K562 treated with DMSO at 1 percent for 12 hours (cell line): ENCODE measurements around the gene ALDH1L2. TPM values are rescaled to one million over a fixed set of nuclear protein-coding genes. Genes with fewer than 3 reads are reported as not detected.

ENCODE experiments used
- total RNA-seq: library from RNA; unstranded; fragments of 300-600 nt; gene quantifications from 2 replicates; pipeline ENCODE4 v1.2.3, GENCODE V29; 2022; ENCODE audit not compliant: insufficient read depth

ALDH1L2 gene
- 3.5 and 19.1 TPM in 2 replicates for total RNA-seq

DNA sequence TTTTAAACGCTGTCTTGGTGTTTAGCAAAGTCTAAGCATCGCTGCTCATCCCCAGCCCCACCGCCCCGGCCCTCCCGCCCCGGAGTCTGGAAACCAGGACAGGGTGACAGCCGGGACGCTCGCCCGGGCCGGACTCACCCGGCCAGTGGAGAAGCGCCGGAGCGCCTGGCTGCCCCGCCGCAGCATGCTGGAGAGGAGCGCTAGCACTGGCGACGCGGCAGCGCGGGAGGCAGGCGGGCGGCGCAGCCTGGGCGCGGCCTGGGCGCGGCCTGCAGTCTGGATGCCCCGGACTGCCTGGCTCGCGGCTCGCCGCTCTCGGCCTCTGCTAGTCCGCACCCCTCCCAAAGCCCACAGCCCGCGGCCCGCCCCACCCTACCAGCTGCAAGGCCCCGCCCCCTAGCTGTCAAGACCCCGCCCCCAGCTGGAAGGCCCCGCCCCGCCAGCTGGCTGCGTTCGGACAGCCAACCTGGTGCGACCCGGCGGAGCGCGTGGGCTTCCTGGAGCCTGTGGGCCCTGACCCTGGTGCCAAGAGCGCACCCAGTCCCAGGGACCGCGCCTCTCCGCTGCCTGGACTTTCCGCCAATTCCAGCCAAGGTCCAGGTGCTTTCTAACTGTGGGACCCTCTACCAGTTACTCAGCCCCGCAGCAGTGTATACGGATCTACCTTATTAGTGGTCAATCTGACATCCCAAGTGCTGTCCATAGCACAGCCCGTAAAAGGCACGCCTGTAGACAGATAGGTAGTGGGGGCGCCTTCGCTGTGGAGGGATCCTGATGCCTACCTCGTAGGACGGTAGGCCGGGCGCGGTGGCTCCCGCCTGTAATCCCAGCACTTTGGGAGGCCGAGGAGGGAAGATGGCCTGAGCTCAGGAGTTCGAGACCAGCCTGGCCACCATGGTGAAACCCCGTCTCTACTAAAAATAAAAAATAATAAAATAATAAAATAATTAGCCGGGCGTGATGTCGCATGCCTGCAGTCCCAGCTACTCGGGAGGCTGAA is at the start of gene ALDH1L2:
Gene ALDH1L2 (minus strand): TSS at position 208 of the 1,000 bp plus-strand sequence. CDS start 22 bp downstream, at position 186.

GRCh38 chr12:105107494-105108371 is 23.5 kb upstream of the ALDH1L2 start, which contains the start of gene WASHC4:
WASHC4 (plus strand) TSS chr12:105107731; CDS start chr12:105107801, 70 bp downstream.

GRCh38 chr12:104986022-104986941 is 98.0 kb downstream of the ALDH1L2 start, which contains the start of gene NOPCHAP1:
NOPCHAP1 (plus strand) TSS chr12:104986316; CDS start chr12:104986353, 37 bp downstream.

Other genes with a start within 250 kb of the ALDH1L2 start
- 0.17 and 10.6 TPM in 2 replicates for gene SLC41A2, start 126.2 kb downstream of the ALDH1L2 start, total RNA-seq
- gene NOPCHAP1, start 98.1 kb downstream of the ALDH1L2 start, total RNA-seq = 5.4 and 10.5 TPM in 2 replicates
- gene WASHC4, start 23.3 kb upstream of the ALDH1L2 start, total RNA-seq = 15.1 and 20.1 TPM in 2 replicates
- 3.8 and 7.4 TPM in 2 replicates for gene APPL2, start 151.7 kb upstream of the ALDH1L2 start, total RNA-seq
- gene C12orf75, start 246.2 kb upstream of the ALDH1L2 start, total RNA-seq = 1.1 TPM in 1 of 2 replicates, not detected in the other